AG04450 (cell line): Measurements from ENCODE around the gene CPNE5. TPM values are rescaled to one million over a fixed set of nuclear protein-coding genes. Genes with fewer than 3 reads are reported as not detected.

Experiments used
- CTCF ChIA-PET: fragments of 300-600, 350-600 bp; formaldehyde crosslinking; extraction: SDS; loops from one replicate; lab custom pipeline; 2022; ENCODE audit warnings: antibody characterized with exemption, inconsistent platforms; lab: Charles Lee
- POLR2A ChIA-PET: fragments of 350-600 bp; formaldehyde crosslinking; extraction: SDS; loops from one replicate; lab custom pipeline; 2021; ENCODE audit warnings: antibody characterized with exemption, inconsistent platforms; lab: Yijun Ruan, JAX
- DNase-seq: peaks from one replicate; pipeline ENCODE4 v3.0.0-alpha.2; 2011; ENCODE audit warnings: low read depth, low spot score
- H3K27ac ChIP-seq: one replicate; pipeline ENCODE4 v1.5.1; 2012; ENCODE audit warnings: low read depth, low read length, control low read depth
- H3K27me3 ChIP-seq: one replicate; pipeline ENCODE4 v1.6.0; 2012; ENCODE audit warnings: low read length; ENCODE audit not compliant: control insufficient read depth, insufficient read depth
- H3K4me3 ChIP-seq: 2 replicates; pipeline ENCODE4 v1.5.1; 2011; ENCODE audit warnings: mild to moderate bottlenecking, low read depth, low read length, control low read depth
- H3K9me3 ChIP-seq: 2 replicates; pipeline ENCODE4 v1.5.1; 2012; ENCODE audit warnings: low read length; ENCODE audit not compliant: control insufficient read depth, insufficient read depth
- polyA plus RNA-seq: library from polyadenylated mRNA; depleted of rRNA; stranded (reverse); fragments of >200 nt; gene quantifications from 2 replicates; pipeline ENCODE4 v1.2.3, GENCODE V29; 2011
- TF ChIP-seq, protein P1 (sequence below): IDR thresholded peaks from 2 replicates; pipeline ENCODE4 v1.5.1; 2011; ENCODE audit warnings: low read depth, low read length, control low read depth, inconsistent platforms

Gene CPNE5
- polyA plus RNA-seq, 1 experiment, result 0.10 TPM

DNA sequence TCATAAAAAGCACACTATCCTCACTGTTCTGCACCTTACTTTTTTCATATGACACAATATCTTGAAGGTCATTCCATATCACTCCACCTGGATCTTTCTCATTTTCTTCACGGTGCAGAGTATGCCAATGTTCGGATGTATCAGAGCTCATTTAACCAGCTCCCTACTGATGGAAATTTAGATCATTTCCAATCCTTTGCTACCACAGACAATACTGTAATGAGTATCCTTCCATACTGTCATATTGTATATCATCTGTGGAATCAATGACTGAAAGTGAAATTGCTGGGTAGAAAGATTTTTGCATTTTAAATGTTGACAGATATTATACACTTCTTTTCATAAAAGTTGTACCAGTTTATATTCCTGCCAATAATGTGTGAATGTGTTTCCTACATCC is 143.8 kb downstream of the CPNE5 start:
- peaks cover 6% of the 10 kb centered on the region for H3K27me3 ChIP-seq
- no peak overlapping the region for H3K27ac ChIP-seq
- DNase-seq, result no peak
- peaks cover 7% of the 10 kb centered on the region for H3K9me3 ChIP-seq
- H3K4me3 ChIP-seq, result no peak overlapping the region
- CTCF ChIA-PET, result no interaction called here
- POLR2A ChIA-PET, result no interaction called here
- TF ChIP-seq, protein P1, sequence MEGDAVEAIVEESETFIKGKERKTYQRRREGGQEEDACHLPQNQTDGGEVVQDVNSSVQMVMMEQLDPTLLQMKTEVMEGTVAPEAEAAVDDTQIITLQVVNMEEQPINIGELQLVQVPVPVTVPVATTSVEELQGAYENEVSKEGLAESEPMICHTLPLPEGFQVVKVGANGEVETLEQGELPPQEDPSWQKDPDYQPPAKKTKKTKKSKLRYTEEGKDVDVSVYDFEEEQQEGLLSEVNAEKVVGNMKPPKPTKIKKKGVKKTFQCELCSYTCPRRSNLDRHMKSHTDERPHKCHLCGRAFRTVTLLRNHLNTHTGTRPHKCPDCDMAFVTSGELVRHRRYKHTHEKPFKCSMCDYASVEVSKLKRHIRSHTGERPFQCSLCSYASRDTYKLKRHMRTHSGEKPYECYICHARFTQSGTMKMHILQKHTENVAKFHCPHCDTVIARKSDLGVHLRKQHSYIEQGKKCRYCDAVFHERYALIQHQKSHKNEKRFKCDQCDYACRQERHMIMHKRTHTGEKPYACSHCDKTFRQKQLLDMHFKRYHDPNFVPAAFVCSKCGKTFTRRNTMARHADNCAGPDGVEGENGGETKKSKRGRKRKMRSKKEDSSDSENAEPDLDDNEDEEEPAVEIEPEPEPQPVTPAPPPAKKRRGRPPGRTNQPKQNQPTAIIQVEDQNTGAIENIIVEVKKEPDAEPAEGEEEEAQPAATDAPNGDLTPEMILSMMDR, result no peak

DNA sequence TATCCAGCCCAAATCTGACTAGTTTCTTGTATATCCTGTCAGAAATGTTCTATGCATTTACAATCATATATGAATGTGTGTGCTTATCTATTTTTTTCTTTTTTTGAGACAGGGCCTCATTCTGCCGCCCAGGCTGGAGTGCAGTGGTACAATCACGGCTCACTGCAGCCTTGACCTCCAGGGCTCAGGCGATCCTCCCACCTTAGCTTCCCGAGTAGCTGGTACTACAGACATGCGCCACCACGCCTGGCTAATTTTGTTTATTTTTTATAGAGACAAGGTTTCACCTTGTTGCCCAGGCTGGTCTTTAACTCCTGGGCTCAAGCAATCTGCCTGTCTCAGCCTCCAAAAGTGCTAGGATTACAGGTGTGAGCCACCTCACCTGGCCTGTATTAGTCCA is 144.6 kb downstream of the CPNE5 start:
- DNase-seq, result no peak
- TF ChIP-seq, protein P1, result no peak
- peaks cover 6% of the 10 kb centered on the region for H3K27me3 ChIP-seq
- peaks cover 7% of the 10 kb centered on the region for H3K9me3 ChIP-seq
- H3K27ac ChIP-seq, result no peak overlapping the region
- CTCF ChIA-PET, result no interaction called here
- no peak overlapping the region for H3K4me3 ChIP-seq
- POLR2A ChIA-PET, result no interaction called here

DNA sequence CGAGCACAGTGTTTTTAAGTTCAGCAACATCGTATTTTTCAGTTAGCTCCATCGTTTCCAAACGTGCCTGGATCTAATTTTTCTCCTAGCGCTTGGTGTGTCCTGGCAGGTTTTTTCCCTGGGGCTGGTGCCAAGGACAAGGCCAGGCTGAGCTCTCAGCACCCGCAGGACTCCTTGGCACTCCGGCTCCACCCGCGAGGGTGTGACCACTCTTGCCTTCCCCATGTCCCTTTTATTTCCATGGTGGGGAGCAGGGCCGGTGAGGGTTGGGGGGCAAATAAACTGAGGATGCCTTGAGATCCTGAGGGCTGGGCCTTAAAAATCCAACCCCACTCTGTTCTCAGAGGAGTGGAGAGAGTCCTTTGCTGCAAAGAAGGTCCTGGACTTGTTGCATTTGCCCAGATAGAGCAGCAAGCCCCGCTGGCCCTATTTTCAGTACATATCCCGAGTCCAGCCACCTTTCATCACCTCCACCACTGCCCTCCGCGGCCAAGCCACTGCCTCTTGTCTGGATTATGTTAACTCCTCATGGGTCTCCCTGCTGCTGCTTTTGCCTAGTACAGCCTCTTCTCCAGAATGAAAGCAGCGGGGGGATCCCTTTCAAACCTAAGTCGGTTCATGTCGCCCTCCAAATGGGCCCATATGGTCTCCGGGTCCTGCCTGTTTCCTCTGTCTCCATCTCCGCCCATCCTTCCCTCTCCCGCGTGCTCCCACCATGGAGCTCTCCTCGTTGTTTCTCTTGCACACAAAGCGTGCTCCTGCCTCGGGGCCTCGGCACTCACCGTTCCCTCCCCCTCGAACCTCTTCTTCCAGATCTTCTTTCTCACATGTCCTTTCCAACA is 146.2 kb downstream of the CPNE5 start:
- no peak overlapping the region for H3K27ac ChIP-seq
- no peak overlapping the region for H3K4me3 ChIP-seq
- H3K9me3 ChIP-seq, result peaks cover 7% of the 10 kb centered on the region
- H3K27me3 ChIP-seq, result peaks cover 6% of the 10 kb centered on the region
- TF ChIP-seq, protein P1, result no peak
- POLR2A ChIA-PET, result interaction anchor here (3.0 kb wide), 1 partner anchor 14 kb away, joined by 9 read pairs; the partner anchor contains the start of gene CDKN1A
- CTCF ChIA-PET, result interaction anchor here (1.1 kb wide), 2 partner anchors 13 to 78 kb away, joined by 6 read pairs; no protein-coding TSS in a partner anchor
- DNase-seq, result no peak

DNA sequence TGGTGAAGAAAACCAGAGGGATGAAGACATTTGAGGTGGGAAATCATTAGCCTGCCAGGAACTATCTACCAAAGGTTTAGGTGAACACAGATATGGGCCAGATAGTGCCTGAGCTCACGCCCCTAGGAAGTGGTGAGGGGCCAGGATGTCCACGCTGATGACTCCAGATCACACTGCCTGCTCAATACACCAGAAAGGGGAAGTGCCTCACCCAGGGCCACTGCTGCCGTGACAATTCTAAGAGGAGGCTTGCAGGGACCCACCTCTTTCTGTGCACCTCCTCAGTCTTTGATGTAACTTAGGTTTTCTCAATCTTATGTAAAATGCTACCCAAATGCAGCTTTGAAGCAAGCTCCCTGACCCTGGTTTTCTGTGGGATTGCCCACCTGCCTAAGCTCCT is 147.0 kb downstream of the CPNE5 start:
- POLR2A ChIA-PET, result interaction anchor here (3.0 kb wide), 1 partner anchor 13 kb away, joined by 9 read pairs; the partner anchor contains the start of gene CDKN1A
- Histone ChIP-seq H3K27ac (no peak overlapping the region), H3K27me3 (peaks cover 2% of the 10 kb centered on the region), H3K9me3 (peaks cover 1% of the 10 kb centered on the region), H3K4me3 (no peak overlapping the region)
- CTCF ChIA-PET, result interaction anchor here (1.1 kb wide), 2 partner anchors 12 to 77 kb away, joined by 6 read pairs; no protein-coding TSS in a partner anchor
- TF ChIP-seq, protein P1, result no peak
- no peak for DNase-seq

DNA sequence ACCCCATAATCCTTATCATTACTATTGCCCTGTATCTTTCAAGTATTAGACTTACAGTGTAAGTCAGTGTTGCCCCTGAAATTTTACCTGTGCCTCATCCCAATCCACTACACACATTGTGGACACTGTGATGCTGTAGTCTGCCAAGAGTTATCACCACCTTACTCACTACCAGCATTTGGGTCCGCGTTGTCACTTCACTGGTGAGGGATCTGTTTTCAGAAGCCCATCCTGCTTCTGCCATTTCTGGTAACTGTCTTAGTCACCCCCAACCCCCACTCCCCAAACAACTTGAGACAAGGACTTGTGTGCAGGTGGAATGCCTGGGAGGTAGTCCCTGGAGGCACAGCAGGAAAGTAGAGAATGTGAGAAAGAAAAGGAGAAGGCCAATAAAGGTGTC is 147.6 kb downstream of the CPNE5 start:
- TF ChIP-seq, protein P1, result no peak
- POLR2A ChIA-PET, result interaction anchor here (3.0 kb wide), 1 partner anchor 13 kb away, joined by 9 read pairs; the partner anchor contains the start of gene CDKN1A
- CTCF ChIA-PET, result no interaction called here

More for the DNA sequence above, 147.6 kb downstream of the CPNE5 start:
- H3K27me3 ChIP-seq, result no peaks in the 10 kb centered on the region
- no peak overlapping the region for H3K4me3 ChIP-seq
- no peaks in the 10 kb centered on the region for H3K9me3 ChIP-seq
- no peak overlapping the region for H3K27ac ChIP-seq
- DNase-seq, result no peak
